PC-9 (cell line): ENCODE measurements around the gene GCK. TPM values are rescaled to one million over a fixed set of nuclear protein-coding genes. Genes with fewer than 3 reads are reported as not detected.

Experiments used
- BruUV-seq: library from RNA; stranded (reverse); fragments of 400-500 nt; replicated peaks from 2 replicates; lab custom pipeline; 2021; lab: Mats Ljungman, UMichigan
- CTCF ChIA-PET: fragments of 300-600 bp; sonication (Branson Sonifier 250); formaldehyde crosslinking; loops from one replicate; lab custom pipeline; 2022; ENCODE audit warnings: antibody characterized with exemption; lab: Charles Lee
- POLR2A ChIA-PET: fragments of 300-600 bp; sonication (Branson Sonifier 250); formaldehyde crosslinking; loops from one replicate; lab custom pipeline; 2022; ENCODE audit warnings: antibody characterized with exemption; ENCODE audit not compliant: unreplicated experiment; lab: Charles Lee
- DNase-seq, 2 experiments: peaks; one replicate each; pipeline versions ENCODE4 v3.0.0 to v3.0.0-alpha.2; 2015 to 2022; ENCODE audit warnings: mixed read lengths in 1 of 2
- H2AFZ ChIP-seq: fragments of 200-600 bp; sonication (generic); 2 replicates; pipeline ENCODE4 v1.8.1; 2017; ENCODE audit warnings: antibody characterized with exemption
- H3F3A ChIP-seq: fragments of 200-600 bp; sonication (generic); 2 replicates; pipeline ENCODE4 v1.8.1; 2017; ENCODE audit warnings: antibody characterized with exemption, mild to moderate bottlenecking, low read depth; ENCODE audit not compliant: insufficient read depth
- H3K27ac ChIP-seq: fragments of 200-600 bp; sonication (generic); 2 replicates; pipeline ENCODE4 v1.6.1; 2016; ENCODE audit warnings: mixed run types
- H3K27me3 ChIP-seq: fragments of 200-600 bp; sonication (generic); 2 replicates; pipeline ENCODE4 v1.6.1; 2016; ENCODE audit warnings: low read depth, mixed run types; ENCODE audit not compliant: insufficient read depth
- H3K36me3 ChIP-seq: fragments of 200-600 bp; sonication (generic); 2 replicates; pipeline ENCODE4 v1.6.1; 2016; ENCODE audit warnings: low read depth, mixed run types
- H3K4me1 ChIP-seq: fragments of 200-600 bp; sonication (generic); replicated peaks from 2 replicates; pipeline ENCODE4 v1.6.1; 2016; ENCODE audit warnings: mixed run types; ENCODE audit not compliant: insufficient read depth
- H3K4me2 ChIP-seq: fragments of 200-600 bp; sonication (generic); 2 replicates; pipeline ENCODE4 v1.6.1; 2017; ENCODE audit warnings: mixed run types
- H3K4me3 ChIP-seq: fragments of 200-600 bp; sonication (generic); 2 replicates; pipeline ENCODE4 v1.6.1; 2016; ENCODE audit warnings: mixed run types
- H3K79me2 ChIP-seq: fragments of 200-600 bp; sonication (generic); 2 replicates; pipeline ENCODE4 v1.6.1; 2017; ENCODE audit warnings: low read depth, mixed run types
- H3K9me2 ChIP-seq: fragments of 200-600 bp; sonication (generic); 2 replicates; pipeline ENCODE4 v1.8.1; 2017; ENCODE audit warnings: mild to moderate bottlenecking; ENCODE audit not compliant: insufficient read depth
- H3K9me3 ChIP-seq: fragments of 200-600 bp; sonication (generic); 2 replicates; pipeline ENCODE4 v1.8.1; 2016; ENCODE audit warnings: low read depth; ENCODE audit not compliant: insufficient read depth
- H4K20me1 ChIP-seq: fragments of 200-600 bp; sonication (generic); 2 replicates; pipeline ENCODE4 v1.8.1; 2017; ENCODE audit not compliant: insufficient read depth
- EZH2 ChIP-seq: fragments of 200-600 bp; sonication (generic); IDR thresholded peaks from 2 replicates; pipeline ENCODE4 v1.8.0; 2017; ENCODE audit warnings: antibody characterized with exemption, low read depth
- intact Hi-C: fragments of 100-400 bp; cut with micrococcal nuclease; formaldehyde crosslinking; loops from one replicate; pipeline ENCODE4 v1.10.0; 2022; ENCODE audit not compliant: unreplicated experiment
- total RNA-seq: library from RNA; stranded (reverse); gene quantifications from 2 replicates; pipeline ENCODE4 v1.2.3, GENCODE V29; 2021
- TF ChIP-seq, protein P1 (sequence below): fragments of 200-600 bp; sonication (generic); conservative IDR thresholded peaks from 2 replicates; pipeline ENCODE4 v1.6.1; 2017; ENCODE audit warnings: mixed run types, antibody characterized with exemption, mild to moderate bottlenecking, moderate library complexity

Gene GCK
- total RNA-seq, 1 experiment from 2014 or later, result not detected

DNA sequence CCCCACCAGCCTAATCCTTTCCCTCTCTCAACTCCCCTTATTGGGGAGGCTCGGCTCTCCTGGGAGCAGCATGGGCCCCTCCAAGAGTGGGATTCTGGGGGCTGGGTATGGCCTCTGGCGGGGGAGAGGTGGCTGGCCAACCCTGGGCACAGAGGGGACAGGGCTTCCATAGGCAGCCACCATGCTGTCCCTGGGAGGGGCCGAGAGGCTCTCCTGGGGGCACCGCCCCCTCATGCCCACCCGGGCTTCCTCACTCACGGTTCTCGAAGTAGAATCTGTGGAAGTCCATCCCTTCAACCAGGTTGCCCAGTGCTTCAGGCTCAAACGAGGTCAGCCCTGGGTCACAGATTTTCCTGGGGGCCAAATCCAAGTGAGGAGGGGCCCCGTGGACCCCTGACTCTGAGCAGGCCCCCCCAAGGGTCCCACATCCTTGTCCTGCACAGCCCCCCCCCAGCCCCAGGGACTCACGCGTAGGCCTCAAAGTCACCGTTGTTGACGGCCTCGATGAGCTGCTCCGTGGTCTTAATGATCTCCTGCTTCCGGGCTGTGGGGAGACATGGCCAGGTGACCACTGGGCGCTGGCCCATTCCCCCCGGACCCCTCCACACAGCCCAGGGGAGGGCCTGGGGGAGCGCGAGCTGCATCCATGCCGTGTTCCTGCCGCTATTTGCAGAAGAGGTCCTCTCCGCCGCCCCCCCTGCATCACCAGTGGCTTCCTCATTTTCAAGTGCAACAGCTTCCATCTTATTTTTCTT, 31.3 kb upstream of the GCK start:
- DNase-seq, result no peak
- Histone ChIP-seq H3F3A (0 out of 2 replicates have a peak, but pooled peaks cover 6% of the 10 kb centered on the region), H3K4me1 (no peaks in the 10 kb centered on the region), H3K4me2 (no peak overlapping the region), H2AFZ (no peak overlapping the region), H3K27me3 (peaks cover 38% of the 10 kb centered on the region), H3K36me3 (no peaks in the 10 kb centered on the region), H4K20me1 (0 out of 2 replicates have a peak, but pooled peaks cover 3% of the 10 kb centered on the region), H3K27ac (no peak overlapping the region), H3K9me2 (no peaks in the 10 kb centered on the region), H3K9me3 (no peaks in the 10 kb centered on the region), H3K4me3 (no peak overlapping the region), H3K79me2 (no peaks in the 10 kb centered on the region)
- intact Hi-C loops, result no loop called here
- POLR2A ChIA-PET, result no interaction called here
- TF ChIP-seq, protein P1, sequence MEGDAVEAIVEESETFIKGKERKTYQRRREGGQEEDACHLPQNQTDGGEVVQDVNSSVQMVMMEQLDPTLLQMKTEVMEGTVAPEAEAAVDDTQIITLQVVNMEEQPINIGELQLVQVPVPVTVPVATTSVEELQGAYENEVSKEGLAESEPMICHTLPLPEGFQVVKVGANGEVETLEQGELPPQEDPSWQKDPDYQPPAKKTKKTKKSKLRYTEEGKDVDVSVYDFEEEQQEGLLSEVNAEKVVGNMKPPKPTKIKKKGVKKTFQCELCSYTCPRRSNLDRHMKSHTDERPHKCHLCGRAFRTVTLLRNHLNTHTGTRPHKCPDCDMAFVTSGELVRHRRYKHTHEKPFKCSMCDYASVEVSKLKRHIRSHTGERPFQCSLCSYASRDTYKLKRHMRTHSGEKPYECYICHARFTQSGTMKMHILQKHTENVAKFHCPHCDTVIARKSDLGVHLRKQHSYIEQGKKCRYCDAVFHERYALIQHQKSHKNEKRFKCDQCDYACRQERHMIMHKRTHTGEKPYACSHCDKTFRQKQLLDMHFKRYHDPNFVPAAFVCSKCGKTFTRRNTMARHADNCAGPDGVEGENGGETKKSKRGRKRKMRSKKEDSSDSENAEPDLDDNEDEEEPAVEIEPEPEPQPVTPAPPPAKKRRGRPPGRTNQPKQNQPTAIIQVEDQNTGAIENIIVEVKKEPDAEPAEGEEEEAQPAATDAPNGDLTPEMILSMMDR, result no peak
- TF ChIP-seq EZH2, result no peak
- no TSS peak for BruUV-seq
- CTCF ChIA-PET, result interaction anchor here (0.6 kb wide), 1 partner anchor 98 kb away, joined by 4 read pairs; no protein-coding TSS in a partner anchor

DNA sequence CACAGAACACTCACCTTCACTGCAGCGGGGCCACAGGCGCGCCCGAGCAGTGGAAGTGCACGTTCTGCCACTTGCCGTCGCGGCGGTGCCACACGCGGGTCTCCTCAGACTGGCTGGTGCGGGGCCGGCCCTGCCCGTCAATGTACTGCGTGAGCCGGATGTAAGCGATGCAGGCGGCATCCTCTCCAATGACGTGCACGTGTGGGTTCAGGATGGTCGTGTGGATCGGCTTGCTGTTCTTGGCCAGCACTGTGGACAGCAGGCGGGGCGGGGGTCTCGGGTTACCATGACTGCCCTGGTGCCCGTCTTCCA, 30.8 kb upstream of the GCK start:
- Histone ChIP-seq H3F3A (0 out of 2 replicates have a peak, but pooled peaks cover 6% of the 10 kb centered on the region), H3K36me3 (no peaks in the 10 kb centered on the region), H4K20me1 (no peaks in the 10 kb centered on the region), H3K27me3 (peaks cover 32% of the 10 kb centered on the region), H3K79me2 (no peaks in the 10 kb centered on the region), H3K9me2 (no peaks in the 10 kb centered on the region), H3K4me3 (no peak overlapping the region), H3K27ac (no peak overlapping the region), H3K4me1 (no peaks in the 10 kb centered on the region), H2AFZ (no peak overlapping the region), H3K9me3 (no peaks in the 10 kb centered on the region), H3K4me2 (no peak overlapping the region)
- intact Hi-C loops, result no loop called here
- TF ChIP-seq, protein P1, result no peak
- no peak for TF ChIP-seq EZH2
- ChIA-PET CTCF (no interaction called here), POLR2A (no interaction called here)
- no TSS peak for BruUV-seq
- DNase-seq, result no peak

DNA sequence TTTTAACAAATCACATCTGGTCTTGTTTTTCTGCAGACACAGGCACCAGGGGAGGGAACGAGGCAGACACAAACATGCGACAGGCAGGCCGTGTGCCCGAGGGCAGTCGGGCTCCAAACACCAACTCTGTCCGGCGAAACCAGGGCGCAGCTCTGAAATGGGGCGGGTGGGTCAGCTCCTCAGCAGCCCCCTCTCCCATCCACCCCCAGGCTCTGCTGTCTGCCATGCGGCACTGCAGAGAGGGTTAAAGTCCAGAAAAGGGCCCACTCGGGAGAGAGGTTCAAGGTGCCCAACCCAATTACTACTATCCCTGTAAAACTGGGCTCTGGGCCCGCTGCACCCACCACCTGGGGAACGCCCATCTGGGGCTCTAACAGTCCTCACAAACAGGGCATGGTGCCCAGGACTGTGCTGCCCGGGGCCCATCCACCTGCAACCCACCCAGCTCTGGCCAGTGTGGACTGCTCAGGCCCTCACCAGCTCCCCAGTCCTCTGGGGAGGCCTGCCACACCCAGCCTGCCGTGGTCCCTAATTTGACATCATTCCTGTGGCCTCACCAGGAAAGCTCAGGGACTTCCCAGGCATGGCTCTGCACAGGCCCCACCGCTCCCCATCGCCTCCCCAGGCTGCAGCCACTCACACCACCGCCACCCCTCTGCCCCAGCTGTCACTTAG, 30.3 kb upstream of the GCK start:
- no peak for DNase-seq
- 0 out of 2 replicates have a peak, but pooled peaks cover 6% of the 10 kb centered on the region for H3F3A ChIP-seq
- ChIA-PET POLR2A (no interaction called here), CTCF (no interaction called here)
- no peak overlapping the region for H2AFZ ChIP-seq
- no peaks in the 10 kb centered on the region for H3K9me3 ChIP-seq
- BruUV-seq, result no TSS peak
- no peaks in the 10 kb centered on the region for H3K9me2 ChIP-seq
- H3K27me3 ChIP-seq, result peaks cover 27% of the 10 kb centered on the region
- intact Hi-C loops, result no loop called here
- TF ChIP-seq, protein P1, result no peak
- TF ChIP-seq EZH2, result no peak
- no peak overlapping the region for H3K4me3 ChIP-seq
- H3K27ac ChIP-seq, result no peak overlapping the region
- H3K4me2 ChIP-seq, result no peak overlapping the region
- H3K79me2 ChIP-seq, result no peaks in the 10 kb centered on the region
- H3K4me1 ChIP-seq, result no peaks in the 10 kb centered on the region
- H4K20me1 ChIP-seq, result no peaks in the 10 kb centered on the region
- no peaks in the 10 kb centered on the region for H3K36me3 ChIP-seq
